ENCODE results near the gene EMID1. TPM values are rescaled to one million over a fixed set of nuclear protein-coding genes. Genes with fewer than 3 reads are reported as not detected.

EMID1 gene
- total RNA-seq, 1 experiment from 2014 or later: 0.26 TPM

- H3K9ac ChIP-seq (ENCODE audit: low read length): no peak overlapping the region
- no peaks in the 10 kb centered on the region for H3K36me3 ChIP-seq (ENCODE audit: insufficient read depth, low read length)
- DNase-seq: no peak
- H2AFZ ChIP-seq (ENCODE audit: low read length): no peak overlapping the region
- H3K9me2 ChIP-seq (replicated peaks; ENCODE audit: insufficient read depth, low read length): no peaks in the 10 kb centered on the region
- H3K27me3 ChIP-seq (ENCODE audit: low read length): no peaks in the 10 kb centered on the region
- H3K4me2 ChIP-seq (ENCODE audit: low read depth, low read length, poor library complexity, severe bottlenecking): no peak overlapping the region
- H3K4me3 ChIP-seq (ENCODE audit: low read length): no peak overlapping the region
- H3K4me1 ChIP-seq (ENCODE audit: low read length): no peaks in the 10 kb centered on the region
- H3K9me3 ChIP-seq (ENCODE audit: low read length): no peaks in the 10 kb centered on the region
- no peaks in the 10 kb centered on the region for H3K79me2 ChIP-seq (ENCODE audit: low read length)
- no peaks in the 10 kb centered on the region for H4K20me1 ChIP-seq (ENCODE audit: insufficient read depth, low read depth, low read length)
- no peak overlapping the region for H3K27ac ChIP-seq (ENCODE audit: low read length)
These were observed 17.9 kb upstream of the EMID1 start for GRCh38 chr22:29187831-29188230.

GRCh38 chr22:29190051-29190450 is 15.6 kb upstream of the EMID1 start:
- Histone ChIP-seq H3K4me3 (ENCODE audit: low read length) (no peak overlapping the region), H3K9ac (ENCODE audit: low read length) (no peak overlapping the region), H3K4me2 (ENCODE audit: low read depth, low read length, poor library complexity, severe bottlenecking) (no peak overlapping the region), H3K4me1 (ENCODE audit: low read length) (no peaks in the 10 kb centered on the region), H3K9me3 (ENCODE audit: low read length) (no peaks in the 10 kb centered on the region), H3K27ac (ENCODE audit: low read length) (no peak overlapping the region), H3K79me2 (ENCODE audit: low read length) (no peaks in the 10 kb centered on the region), H2AFZ (ENCODE audit: low read length) (no peak overlapping the region), H3K9me2 (replicated peaks; ENCODE audit: insufficient read depth, low read length) (no peaks in the 10 kb centered on the region), H3K36me3 (ENCODE audit: insufficient read depth, low read length) (no peaks in the 10 kb centered on the region), H4K20me1 (ENCODE audit: insufficient read depth, low read depth, low read length) (no peaks in the 10 kb centered on the region), H3K27me3 (ENCODE audit: low read length) (no peaks in the 10 kb centered on the region)
- DNase-seq: no peak

- Histone ChIP-seq H4K20me1 (ENCODE audit: insufficient read depth, low read depth, low read length) (no peaks in the 10 kb centered on the region), H3K9ac (ENCODE audit: low read length) (no peak overlapping the region), H2AFZ (ENCODE audit: low read length) (no peak overlapping the region), H3K36me3 (ENCODE audit: insufficient read depth, low read length) (no peaks in the 10 kb centered on the region), H3K27me3 (ENCODE audit: low read length) (no peaks in the 10 kb centered on the region), H3K4me3 (ENCODE audit: low read length) (no peak overlapping the region), H3K4me2 (ENCODE audit: low read depth, low read length, poor library complexity, severe bottlenecking) (no peak overlapping the region), H3K79me2 (ENCODE audit: low read length) (no peaks in the 10 kb centered on the region), H3K27ac (ENCODE audit: low read length) (no peak overlapping the region), H3K9me2 (replicated peaks; ENCODE audit: insufficient read depth, low read length) (no peaks in the 10 kb centered on the region), H3K9me3 (ENCODE audit: low read length) (no peaks in the 10 kb centered on the region), H3K4me1 (ENCODE audit: low read length) (no peaks in the 10 kb centered on the region)
- no peak for DNase-seq
These were observed 14.8 kb upstream of the EMID1 start for GRCh38 chr22:29190918-29191317.

GRCh38 chr22:29193021-29193420 is 12.7 kb upstream of the EMID1 start:
- H3K4me3 ChIP-seq (ENCODE audit: low read length): no peak overlapping the region
- no peak for DNase-seq
- no peak overlapping the region for H2AFZ ChIP-seq (ENCODE audit: low read length)
- no peaks in the 10 kb centered on the region for H3K27me3 ChIP-seq (ENCODE audit: low read length)
- no peak overlapping the region for H3K9ac ChIP-seq (ENCODE audit: low read length)
- no peak overlapping the region for H3K4me2 ChIP-seq (ENCODE audit: low read depth, low read length, poor library complexity, severe bottlenecking)
- no peaks in the 10 kb centered on the region for H3K4me1 ChIP-seq (ENCODE audit: low read length)
- no peaks in the 10 kb centered on the region for H3K36me3 ChIP-seq (ENCODE audit: insufficient read depth, low read length)
- H3K9me2 ChIP-seq (replicated peaks; ENCODE audit: insufficient read depth, low read length): no peaks in the 10 kb centered on the region
- no peaks in the 10 kb centered on the region for H3K79me2 ChIP-seq (ENCODE audit: low read length)
- H3K9me3 ChIP-seq (ENCODE audit: low read length): no peaks in the 10 kb centered on the region
- no peak overlapping the region for H3K27ac ChIP-seq (ENCODE audit: low read length)
- H4K20me1 ChIP-seq (ENCODE audit: insufficient read depth, low read depth, low read length): no peaks in the 10 kb centered on the region

- H3K4me3 ChIP-seq (ENCODE audit: low read length): no peak overlapping the region
- H3K4me2 ChIP-seq (ENCODE audit: low read depth, low read length, poor library complexity, severe bottlenecking): no peak overlapping the region
- H3K79me2 ChIP-seq (ENCODE audit: low read length): no peaks in the 10 kb centered on the region
- H4K20me1 ChIP-seq (ENCODE audit: insufficient read depth, low read depth, low read length): no peaks in the 10 kb centered on the region
- H3K9me3 ChIP-seq (ENCODE audit: low read length): no peaks in the 10 kb centered on the region
- peak; percentile 66 for DNase-seq
- H3K36me3 ChIP-seq (ENCODE audit: insufficient read depth, low read length): no peaks in the 10 kb centered on the region
- no peak overlapping the region for H2AFZ ChIP-seq (ENCODE audit: low read length)
- no peaks in the 10 kb centered on the region for H3K9me2 ChIP-seq (replicated peaks; ENCODE audit: insufficient read depth, low read length)
- H3K4me1 ChIP-seq (ENCODE audit: low read length): no peaks in the 10 kb centered on the region
- H3K27me3 ChIP-seq (ENCODE audit: low read length): no peaks in the 10 kb centered on the region
- no peak overlapping the region for H3K27ac ChIP-seq (ENCODE audit: low read length)
- no peak overlapping the region for H3K9ac ChIP-seq (ENCODE audit: low read length)
These were observed 11.5 kb upstream of the EMID1 start for GRCh38 chr22:29194184-29194583.

DNA sequence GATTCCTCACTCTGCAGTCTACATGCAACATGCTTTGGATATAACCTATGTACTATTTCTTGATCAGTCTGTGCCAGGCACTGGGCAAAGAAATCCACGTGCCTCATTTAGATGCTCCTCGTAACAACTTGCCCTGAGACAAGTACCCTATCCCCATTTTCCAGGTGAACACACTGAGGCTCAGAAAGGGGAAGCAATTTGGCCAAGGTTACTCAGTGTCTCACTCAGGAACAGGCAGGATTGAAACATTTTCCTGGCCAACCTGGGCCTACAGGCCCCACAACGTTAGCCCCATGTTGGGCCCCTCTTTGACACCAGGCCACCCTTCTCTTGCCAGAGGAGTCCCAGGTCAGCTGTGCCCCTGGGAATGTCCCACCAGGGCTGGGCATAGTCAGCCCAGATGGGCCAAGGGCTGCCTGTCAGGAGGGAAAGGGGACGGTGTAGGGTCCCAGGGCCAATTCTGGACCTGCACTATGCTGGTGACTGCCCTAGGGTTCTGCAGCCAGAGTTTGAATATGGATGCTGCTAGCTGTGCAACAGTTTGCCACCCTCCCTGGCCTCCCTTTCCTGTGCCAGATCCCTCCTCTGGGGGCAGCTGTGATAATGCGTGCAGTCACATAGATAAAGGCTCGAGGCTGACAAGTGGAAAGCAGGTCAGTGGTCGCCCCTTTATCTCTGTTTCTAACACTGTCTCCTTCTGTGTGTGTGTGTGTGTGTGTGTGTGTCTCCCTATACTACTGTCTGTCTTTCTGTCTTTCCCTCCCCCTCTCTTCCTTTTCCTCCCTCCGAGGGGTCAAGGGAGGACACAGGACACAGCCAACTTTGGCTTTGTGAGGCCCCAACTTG is 10.4 kb upstream of the EMID1 start:
- Histone ChIP-seq H3K36me3 (ENCODE audit: insufficient read depth, low read length) (no peaks in the 10 kb centered on the region), H3K4me2 (ENCODE audit: low read depth, low read length, poor library complexity, severe bottlenecking) (no peak overlapping the region), H3K9ac (ENCODE audit: low read length) (no peak overlapping the region), H3K27ac (ENCODE audit: low read length) (no peak overlapping the region), H3K9me3 (ENCODE audit: low read length) (no peaks in the 10 kb centered on the region), H3K4me1 (ENCODE audit: low read length) (no peaks in the 10 kb centered on the region), H3K79me2 (ENCODE audit: low read length) (no peaks in the 10 kb centered on the region), H4K20me1 (ENCODE audit: insufficient read depth, low read depth, low read length) (no peaks in the 10 kb centered on the region), H3K4me3 (ENCODE audit: low read length) (no peak overlapping the region), H3K9me2 (replicated peaks; ENCODE audit: insufficient read depth, low read length) (no peaks in the 10 kb centered on the region), H2AFZ (ENCODE audit: low read length) (no peak overlapping the region), H3K27me3 (ENCODE audit: low read length) (no peaks in the 10 kb centered on the region)
- no peak for DNase-seq

DNA sequence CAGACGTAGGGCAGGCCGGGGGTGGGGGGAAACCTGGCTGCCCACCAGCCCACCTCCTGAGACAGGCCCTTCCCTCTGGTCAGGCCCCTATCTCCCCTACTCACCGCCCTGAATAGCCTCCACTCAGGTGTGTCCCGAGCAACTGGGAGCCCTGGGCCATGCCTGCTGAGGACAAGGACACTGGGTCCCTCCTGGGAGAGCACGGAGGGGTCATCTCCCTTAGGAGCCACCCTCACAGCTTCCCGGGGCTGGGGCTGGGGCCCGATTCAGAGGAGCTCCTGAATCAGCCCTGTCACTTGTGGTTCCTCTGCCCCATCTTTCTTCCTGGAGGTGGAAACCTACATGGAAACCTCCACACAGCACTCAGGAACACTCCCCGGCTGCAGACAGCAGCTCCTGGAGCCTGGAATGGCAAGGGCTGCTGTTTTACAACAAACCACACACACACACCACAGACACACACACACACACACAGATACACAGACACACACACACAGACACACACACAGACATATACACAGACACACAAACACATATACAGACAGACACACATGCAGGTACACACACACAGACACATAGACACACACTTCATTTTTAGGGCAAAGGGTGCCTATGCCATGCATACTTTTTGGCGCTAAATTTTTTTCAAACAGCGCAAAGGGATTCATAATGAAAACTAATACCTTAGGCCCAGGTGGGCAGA is 9.6 kb upstream of the EMID1 start:
- no peak for DNase-seq
- H3K27me3 ChIP-seq (ENCODE audit: low read length): no peaks in the 10 kb centered on the region
- no peaks in the 10 kb centered on the region for H3K9me3 ChIP-seq (ENCODE audit: low read length)
- no peaks in the 10 kb centered on the region for H3K79me2 ChIP-seq (ENCODE audit: low read length)
- no peaks in the 10 kb centered on the region for H3K36me3 ChIP-seq (ENCODE audit: insufficient read depth, low read length)
- H3K4me2 ChIP-seq (ENCODE audit: low read depth, low read length, poor library complexity, severe bottlenecking): no peak overlapping the region
- H3K4me3 ChIP-seq (ENCODE audit: low read length): no peak overlapping the region
- H3K9me2 ChIP-seq (replicated peaks; ENCODE audit: insufficient read depth, low read length): no peaks in the 10 kb centered on the region
- H3K9ac ChIP-seq (ENCODE audit: low read length): no peak overlapping the region
- H4K20me1 ChIP-seq (ENCODE audit: insufficient read depth, low read depth, low read length): no peaks in the 10 kb centered on the region
- H3K27ac ChIP-seq (ENCODE audit: low read length): no peak overlapping the region
- H2AFZ ChIP-seq (ENCODE audit: low read length): no peak overlapping the region
- no peaks in the 10 kb centered on the region for H3K4me1 ChIP-seq (ENCODE audit: low read length)

- Histone ChIP-seq H4K20me1 (ENCODE audit: insufficient read depth, low read depth, low read length) (no peaks in the 10 kb centered on the region), H3K4me3 (ENCODE audit: low read length) (no peak overlapping the region), H3K27ac (ENCODE audit: low read length) (no peak overlapping the region), H3K9me3 (ENCODE audit: low read length) (no peaks in the 10 kb centered on the region), H3K9me2 (replicated peaks; ENCODE audit: insufficient read depth, low read length) (no peaks in the 10 kb centered on the region), H3K4me1 (ENCODE audit: low read length) (no peaks in the 10 kb centered on the region), H3K27me3 (ENCODE audit: low read length) (no peaks in the 10 kb centered on the region), H2AFZ (ENCODE audit: low read length) (no peak overlapping the region), H3K36me3 (ENCODE audit: insufficient read depth, low read length) (no peaks in the 10 kb centered on the region), H3K9ac (ENCODE audit: low read length) (no peak overlapping the region), H3K4me2 (ENCODE audit: low read depth, low read length, poor library complexity, severe bottlenecking) (no peak overlapping the region), H3K79me2 (ENCODE audit: low read length) (no peaks in the 10 kb centered on the region)
- no peak for DNase-seq
These were observed 8.6 kb upstream of the EMID1 start for GRCh38 chr22:29197096-29197495.
